COR-L47 (cell line): ENCODE results near the gene CLEC18C.
"Not testable (repeated sequence)": the region's sequence is repeated elsewhere in the genome, so short reads cannot be mapped to it uniquely, and the experiment has no call there.

Experiments
- DNase-seq: peaks from one replicate; lab custom pipeline; 2025; lab: John Stamatoyannopoulos, UW

The CLEC18C gene

GRCh38 chr16:70159355-70160348 is 13.9 kb upstream of the CLEC18C start:
- no peak for DNase-seq

GRCh38 chr16:70160388-70160787 is 13.2 kb upstream of the CLEC18C start:
- no peak for DNase-seq

GRCh38 chr16:70160821-70161220 is 12.8 kb upstream of the CLEC18C start:
- DNase-seq = no peak

- no peak for DNase-seq
These were observed 12.2 kb upstream of the CLEC18C start for GRCh38 chr16:70161350-70161749.

GRCh38 chr16:70162041-70162451 is 11.5 kb upstream of the CLEC18C start:
- no peak for DNase-seq

GRCh38 chr16:70163596-70163995 is 10.0 kb upstream of the CLEC18C start:
- DNase-seq = no peak

- not testable (repeated sequence) for DNase-seq
These were observed 6.9 kb upstream of the CLEC18C start for GRCh38 chr16:70166688-70167087.

GRCh38 chr16:70173916-70174315 is 329 bp downstream of the CLEC18C start:
- DNase-seq = not testable (repeated sequence)

GRCh38 chr16:70174387-70174932 is 873 bp downstream of the CLEC18C start:
- not testable (repeated sequence) for DNase-seq

GRCh38 chr16:70187858-70188607 is 14.4 kb downstream of the CLEC18C start:
- DNase-seq = not testable (repeated sequence)

GRCh38 chr16:70188608-70188915 is 15.0 kb downstream of the CLEC18C start:
- DNase-seq = not testable (repeated sequence)

- not testable (repeated sequence) for DNase-seq
These were observed 17.0 kb downstream of the CLEC18C start for GRCh38 chr16:70190574-70190973.

GRCh38 chr16:70196683-70197300 is 23.2 kb downstream of the CLEC18C start:
- not testable (repeated sequence) for DNase-seq

GRCh38 chr16:70197611-70198010 is 24.0 kb downstream of the CLEC18C start:
- not testable (repeated sequence) for DNase-seq

GRCh38 chr16:70198230-70198629 is 24.6 kb downstream of the CLEC18C start:
- not testable (repeated sequence) for DNase-seq

- DNase-seq = not testable (repeated sequence)
These were observed 25.1 kb downstream of the CLEC18C start for GRCh38 chr16:70198666-70199065.

GRCh38 chr16:70199170-70199569 is 25.6 kb downstream of the CLEC18C start:
- DNase-seq = not testable (repeated sequence)

- DNase-seq = not testable (repeated sequence)
These were observed 26.5 kb downstream of the CLEC18C start for GRCh38 chr16:70200063-70200462.

- DNase-seq = not testable (repeated sequence)
These were observed 29.9 kb downstream of the CLEC18C start for GRCh38 chr16:70203508-70203907.

- not testable (repeated sequence) for DNase-seq
These were observed 30.4 kb downstream of the CLEC18C start for GRCh38 chr16:70204010-70204409.

- not testable (repeated sequence) for DNase-seq
These were observed 31.2 kb downstream of the CLEC18C start for GRCh38 chr16:70204668-70205405.
